Neuronal stem cell (in vitro differentiated cells): ENCODE measurements around the gene BTBD10.

Experiments used
- DNase-seq: peaks from one replicate; pipeline ENCODE4 v3.0.0-alpha.2; 2013; ENCODE audit warnings: low spot score
- H2AFZ ChIP-seq: one replicate; pipeline ENCODE4 v1.6.1; 2013; ENCODE audit warnings: mild to moderate bottlenecking, low read length, inconsistent platforms
- H2AK5ac ChIP-seq: 2 replicates; pipeline ENCODE4 v1.6.1; 2013; ENCODE audit warnings: low read depth, mild to moderate bottlenecking, inconsistent platforms, low read length, moderate library complexity, mixed read lengths
- H2BK120ac ChIP-seq: 2 replicates; pipeline ENCODE4 v1.6.1; 2013; ENCODE audit warnings: low read depth, mild to moderate bottlenecking, inconsistent platforms, low read length, moderate library complexity, mixed read lengths
- H2BK12ac ChIP-seq: one replicate; pipeline ENCODE4 v1.6.1; 2013; ENCODE audit warnings: low read length, inconsistent platforms
- H2BK15ac ChIP-seq: 2 replicates; pipeline ENCODE4 v1.6.1; 2013; ENCODE audit warnings: mild to moderate bottlenecking, low read length, inconsistent platforms, mixed read lengths
- H2BK5ac ChIP-seq: one replicate; pipeline ENCODE4 v1.6.1; 2013; ENCODE audit warnings: inconsistent platforms, mild to moderate bottlenecking, low read length, moderate library complexity
- H3K14ac ChIP-seq: one replicate; pipeline ENCODE4 v1.6.1; 2013; ENCODE audit warnings: low read length, inconsistent platforms
- H3K18ac ChIP-seq: 2 replicates; pipeline ENCODE4 v1.6.1; 2013; ENCODE audit warnings: low read length, inconsistent platforms
- H3K23ac ChIP-seq: 2 replicates; pipeline ENCODE4 v1.6.1; 2013; ENCODE audit warnings: low read depth, mild to moderate bottlenecking, mixed read lengths, low read length, inconsistent platforms; ENCODE audit not compliant: poor library complexity
- H3K27ac ChIP-seq: replicated peaks from 3 replicates; pipeline ENCODE4 v1.5.1; 2013; ENCODE audit warnings: low read length, inconsistent platforms
- H3K27me3 ChIP-seq, 3 experiments: 2 replicates each; pipeline ENCODE4 v1.6.1; 2013; ENCODE audit warnings: low read length in 3 of 3, mild to moderate bottlenecking in 2 of 3, inconsistent platforms in 1 of 3, low read depth in 1 of 3, mixed read lengths in 1 of 3, moderate library complexity in 1 of 3; ENCODE audit not compliant: control insufficient read depth in 3 of 3, insufficient read depth in 3 of 3
- H3K36me3 ChIP-seq, 2 donors: replicated peaks in 1 of 2; 2 replicates each; pipeline ENCODE4 v1.6.1; 2013; ENCODE audit warnings: low read length in 2 of 2; ENCODE audit not compliant: control insufficient read depth in 2 of 2, insufficient read depth in 2 of 2
- H3K4ac ChIP-seq: 2 replicates; pipeline ENCODE4 v1.6.1; 2013; ENCODE audit warnings: inconsistent platforms, mild to moderate bottlenecking, low read length, moderate library complexity
- H3K4me1 ChIP-seq, 2 donors: 1 replicate in 1 of 2; 2 replicates in 1 of 2; pipeline ENCODE4 v1.6.1; 2013; ENCODE audit warnings: low read length in 2 of 2, low read depth in 1 of 2; ENCODE audit not compliant: control insufficient read depth in 2 of 2, insufficient read depth in 1 of 2
- H3K4me2 ChIP-seq: one replicate; pipeline ENCODE4 v1.6.1; 2013; ENCODE audit warnings: mild to moderate bottlenecking, low read length, inconsistent platforms; ENCODE audit not compliant: insufficient read depth, poor library complexity, severe bottlenecking
- H3K4me3 ChIP-seq, 2 donors: 2 replicates each; pipeline ENCODE4 v1.5.1; 2013; ENCODE audit warnings: low read length in 2 of 2, mild to moderate bottlenecking in 2 of 2, inconsistent platforms in 1 of 2, moderate library complexity in 1 of 2
- H3K79me1 ChIP-seq: one replicate; pipeline ENCODE4 v1.6.1; 2013; ENCODE audit warnings: low read depth, mild to moderate bottlenecking, inconsistent platforms, low read length, moderate library complexity
- H3K9ac ChIP-seq: one replicate; pipeline ENCODE4 v1.6.1; 2013; ENCODE audit warnings: mild to moderate bottlenecking, low read depth, low read length, inconsistent platforms; ENCODE audit not compliant: poor library complexity
- H3K9me3 ChIP-seq, 2 donors: replicated peaks in 1 of 2; 2 replicates each; pipeline versions ENCODE3 to v1.6.1; 2013; ENCODE audit warnings: low read length in 2 of 2, mild to moderate bottlenecking in 2 of 2, inconsistent platforms in 1 of 2, low read depth in 1 of 2, mixed read lengths in 1 of 2, moderate library complexity in 1 of 2; ENCODE audit not compliant: control insufficient read depth in 2 of 2, insufficient read depth in 1 of 2
- H4K8ac ChIP-seq: one replicate; pipeline ENCODE4 v1.6.1; 2013; ENCODE audit warnings: low read depth, mild to moderate bottlenecking, inconsistent platforms, low read length, moderate library complexity
- H4K91ac ChIP-seq: one replicate; pipeline ENCODE4 v1.6.1; 2013; ENCODE audit warnings: low read length, low read depth, mild to moderate bottlenecking, inconsistent platforms; ENCODE audit not compliant: poor library complexity
- WGBS, 2 donors: extraction: QIAGEN DNeasy Blood & Tissue Kit; methylation state at CpG; one replicate each; pipeline ENCODE4 v1.1.7; 2013; ENCODE audit warnings: missing lambda C conversion rate in 2 of 2, mixed read lengths in 1 of 2; ENCODE audit not compliant: insufficient read length in 2 of 2, insufficient replicate concordance in 1 of 2; ENCODE audit errors: extremely low coverage in 2 of 2; 5-methylcytosine and 5-hydroxymethylcytosine counted together

BTBD10 gene

GRCh38 chr11:13339195-13340153 is 123.5 kb downstream of the BTBD10 start:
- Histone ChIP-seq H2BK120ac (no peak overlapping the region), H2BK12ac (no peak overlapping the region), H3K9me3 (no peaks in the 10 kb centered on the region), H3K27ac (no peak overlapping the region), H2BK5ac (no peak overlapping the region), H3K36me3 (no peaks in the 10 kb centered on the region), H3K4me3 (no peak overlapping the region), H4K8ac (no peak overlapping the region), H3K9ac (no peak overlapping the region), H3K27me3 (no peaks in the 10 kb centered on the region), H2AK5ac (no peak overlapping the region), H3K14ac (peak overlapping the region; percentile 64), H3K4ac (no peak overlapping the region), H3K79me1 (no peaks in the 10 kb centered on the region), H3K18ac (no peak overlapping the region), H3K4me1 (peaks cover 0 to 7% of the 10 kb centered on the region in 2 donors), H4K91ac (no peak overlapping the region), H3K4me2 (no peak overlapping the region), H2AFZ (no peak overlapping the region), H3K23ac (no peak overlapping the region), H2BK15ac (no peak overlapping the region)
- no peak for DNase-seq
- no CpG with 5 or more reads among the region's 11 CpGs for WGBS, 2 donors

- no peak overlapping the region for H3K27ac ChIP-seq
These were observed 124.5 kb downstream of the BTBD10 start for GRCh38 chr11:13338427-13339069.

GRCh38 chr11:13338019-13338426 is 125.0 kb downstream of the BTBD10 start:
- H2AFZ ChIP-seq: no peak overlapping the region

More at GRCh38 chr11:13338427-13339069, 124.5 kb downstream of the BTBD10 start:
- no peak overlapping the region for H3K4me2 ChIP-seq
- no CpG with 5 or more reads among the region's 9 CpGs for WGBS, 2 donors
- no peak overlapping the region for H3K9ac ChIP-seq
- H3K4ac ChIP-seq: peak overlapping the region; percentile 9
- no peak for DNase-seq
- H2AFZ ChIP-seq: no peak overlapping the region
- H3K4me3 ChIP-seq: no peak overlapping the region
- H3K36me3 ChIP-seq: no peaks in the 10 kb centered on the region
- no peaks in the 10 kb centered on the region for H3K27me3 ChIP-seq
- peaks cover 0 to 7% of the 10 kb centered on the region in 2 donors for H3K4me1 ChIP-seq
- no peaks in the 10 kb centered on the region for H3K79me1 ChIP-seq
- no peak overlapping the region for H4K8ac ChIP-seq
- H2AK5ac ChIP-seq: peak overlapping the region; percentile 30
- H3K18ac ChIP-seq: peak overlapping the region; percentile 61
- H2BK12ac ChIP-seq: peak overlapping the region; percentile 50
- H4K91ac ChIP-seq: no peak overlapping the region
- no peak overlapping the region for H2BK15ac ChIP-seq
- H2BK5ac ChIP-seq: no peak overlapping the region
- H3K14ac ChIP-seq: peak overlapping the region; percentile 64
- H3K23ac ChIP-seq: peak overlapping the region; percentile 70
- H3K9me3 ChIP-seq: no peaks in the 10 kb centered on the region
- no peak overlapping the region for H2BK120ac ChIP-seq

More at GRCh38 chr11:13338019-13338426, 125.0 kb downstream of the BTBD10 start:
- Histone ChIP-seq H3K4me2 (no peak overlapping the region), H3K14ac (no peak overlapping the region), H3K79me1 (no peaks in the 10 kb centered on the region), H2AK5ac (no peak overlapping the region), H2BK5ac (no peak overlapping the region), H2BK15ac (no peak overlapping the region), H3K9me3 (no peaks in the 10 kb centered on the region), H3K4ac (no peak overlapping the region), H4K8ac (no peak overlapping the region), H3K36me3 (no peaks in the 10 kb centered on the region), H2BK12ac (no peak overlapping the region), H3K23ac (no peak overlapping the region), H3K4me1 (peaks cover 0 to 7% of the 10 kb centered on the region in 2 donors), H2BK120ac (no peak overlapping the region), H3K4me3 (no peak overlapping the region), H3K27ac (no peak overlapping the region), H3K9ac (no peak overlapping the region), H4K91ac (no peak overlapping the region), H3K18ac (no peak overlapping the region), H3K27me3 (no peaks in the 10 kb centered on the region)
- DNase-seq: no peak
- no CpG with 5 or more reads among the region's 5 CpGs for WGBS, 2 donors
